HG03432 (cell line): ENCODE measurements around the gene SULF2.
"Not testable (repeated sequence)": the region's sequence is repeated elsewhere in the genome, so short reads cannot be mapped to it uniquely, and the experiment has no call there.

ENCODE experiments used
- ATAC-seq: cut with Tn5 transposase; IDR thresholded peaks from one replicate; pipeline ENCODE4 v1.9.1; 2021; ENCODE audit warnings: mild to moderate bottlenecking, moderate library complexity; ENCODE audit not compliant: unreplicated experiment

Gene SULF2

DNA sequence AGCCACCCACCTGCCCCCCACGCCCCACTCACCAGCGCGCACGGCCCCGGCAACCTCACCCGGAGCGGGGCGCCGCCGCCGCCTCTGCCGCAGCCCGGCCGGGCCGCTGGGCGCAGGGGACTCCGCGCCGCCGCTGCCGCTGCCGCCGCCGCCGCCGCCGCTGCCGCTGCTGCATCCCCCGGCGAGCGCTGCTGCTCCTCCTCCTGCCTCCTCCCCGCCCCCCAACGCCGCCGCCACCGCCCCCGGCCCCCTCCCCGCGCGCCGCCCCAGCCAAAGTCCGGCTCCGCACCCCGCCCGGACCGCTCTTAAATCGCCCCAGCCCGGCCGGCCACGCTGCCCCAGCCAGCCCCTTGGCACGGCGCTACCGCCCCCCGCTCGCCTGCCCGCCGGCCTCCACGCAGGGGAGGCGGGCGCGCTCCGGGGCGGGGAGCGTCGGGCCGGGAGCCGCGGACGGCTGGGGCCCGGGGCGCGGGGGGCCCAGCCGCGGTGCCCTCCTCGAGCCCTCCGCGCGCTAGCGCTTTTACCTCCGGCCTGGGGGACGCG lies at the start of gene SULF2:
TSS of gene SULF2 (minus strand) at position 171 of the 543 bp plus-strand sequence. CDS start 28,118 bp downstream, outside the sequence.
- no peak for ATAC-seq

DNA sequence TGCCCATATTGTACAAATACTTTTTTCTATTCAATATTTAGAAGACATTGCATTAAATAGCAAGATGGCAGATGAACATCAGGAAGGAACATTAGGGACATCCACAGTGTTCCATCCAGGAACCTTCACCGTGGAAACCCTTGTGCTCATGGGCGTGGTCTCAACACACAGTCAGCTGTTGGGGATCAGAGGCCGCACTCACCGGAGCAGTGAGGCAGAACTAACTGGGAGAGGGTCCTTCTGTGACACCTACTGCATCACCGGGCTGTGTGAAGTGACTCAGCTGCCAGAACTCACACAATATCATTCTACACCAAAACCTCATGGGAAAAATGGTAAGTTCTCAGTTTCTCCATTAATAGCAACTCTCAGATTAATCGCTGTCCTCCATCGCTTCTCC lies 46.4 kb upstream of the SULF2 start:
- not testable (repeated sequence) for ATAC-seq

DNA sequence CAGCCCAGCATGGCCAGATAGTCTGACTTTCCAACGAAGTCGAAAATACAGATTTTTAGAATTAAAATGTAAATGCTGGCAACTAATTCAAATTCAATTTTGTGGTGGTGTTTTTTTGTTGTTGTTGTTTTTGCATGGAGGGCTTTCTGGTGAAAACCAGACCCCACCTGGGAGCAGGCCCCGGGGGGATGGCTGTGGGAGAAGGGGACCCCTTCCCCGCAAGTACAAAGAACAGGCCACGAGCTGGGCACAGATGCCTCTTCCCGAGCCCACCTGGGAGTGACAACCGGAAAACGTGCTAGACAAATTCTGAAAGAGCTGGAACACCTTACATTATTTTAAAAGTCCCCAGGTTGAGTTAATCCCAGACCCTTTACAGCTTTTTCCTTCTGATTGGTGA lies 41.4 kb upstream of the SULF2 start:
- not testable (repeated sequence) for ATAC-seq

DNA sequence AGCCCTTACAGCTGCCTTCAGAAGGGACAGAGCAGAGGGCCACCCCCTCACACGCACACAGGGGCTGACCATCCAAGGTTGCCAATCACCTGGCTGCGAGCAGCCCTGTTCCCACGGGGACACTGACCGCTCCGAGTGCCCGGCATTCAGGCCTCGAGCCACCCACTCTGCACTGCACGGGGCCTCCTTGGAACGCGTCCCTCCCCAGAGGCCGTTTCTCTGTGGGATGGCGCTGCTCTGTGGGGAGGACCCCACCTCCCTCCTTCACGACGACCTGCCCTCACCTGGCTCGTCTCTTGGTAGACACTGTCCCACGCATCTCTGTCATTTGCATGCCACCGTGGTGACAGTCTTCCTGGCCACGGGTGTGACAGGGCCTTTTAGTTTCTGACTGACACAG lies 40.7 kb upstream of the SULF2 start:
- ATAC-seq = not testable (repeated sequence)

DNA sequence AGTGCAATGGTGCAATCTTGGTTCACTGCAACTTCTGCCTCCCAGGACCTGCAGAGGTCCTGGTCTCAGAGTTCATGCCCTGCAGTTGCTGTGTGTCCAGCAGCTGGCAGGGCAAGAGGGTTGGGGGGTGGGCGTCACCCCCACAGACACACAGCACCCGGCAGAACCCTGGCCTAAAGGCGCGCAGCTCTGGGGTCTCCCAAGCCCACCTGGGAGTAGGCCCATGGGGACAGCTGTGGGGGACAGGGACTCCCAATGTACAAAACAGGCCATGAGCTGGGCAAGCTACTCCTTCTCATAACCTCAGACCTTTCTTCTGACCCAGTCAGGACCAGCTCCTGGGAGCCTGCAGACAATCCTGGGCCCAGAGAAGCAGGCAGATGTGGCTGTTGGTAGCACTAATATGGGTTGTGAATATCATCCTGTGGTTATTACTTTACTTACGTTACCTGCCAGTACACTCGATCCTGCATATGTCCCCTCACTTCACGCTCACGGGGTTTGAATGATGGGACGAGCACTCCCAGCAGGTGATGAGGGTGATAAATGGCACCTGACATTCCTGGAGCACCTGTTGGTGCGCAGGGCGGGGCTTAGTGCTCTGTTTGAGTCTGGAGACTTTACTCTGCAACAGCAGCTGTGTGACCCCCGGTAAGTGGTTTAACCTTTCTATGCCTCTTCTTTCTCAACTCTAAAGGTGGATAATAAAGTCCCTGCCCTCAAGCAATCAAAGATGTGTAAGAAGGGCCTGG lies 39.9 kb upstream of the SULF2 start:
- no peak for ATAC-seq

DNA sequence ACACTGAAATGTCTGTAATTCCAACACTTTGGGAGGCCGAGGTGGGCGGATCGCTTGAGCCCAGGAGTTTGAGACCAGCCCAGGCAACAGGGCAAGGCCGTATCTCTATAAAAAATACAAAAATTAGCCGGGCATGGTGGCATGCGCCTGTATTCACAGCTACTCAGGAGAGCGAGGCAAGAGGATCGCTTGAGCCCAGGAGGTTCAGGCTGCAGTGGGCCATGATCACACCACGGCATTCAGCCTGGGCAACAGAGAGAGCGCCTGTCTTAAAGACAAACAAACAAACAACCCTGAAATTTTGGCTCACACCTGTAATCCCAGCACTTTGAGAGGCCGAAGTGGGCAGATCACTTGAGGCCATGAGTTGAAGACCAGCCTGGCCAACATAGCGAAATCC lies 38.7 kb upstream of the SULF2 start:
- not testable (repeated sequence) for ATAC-seq

DNA sequence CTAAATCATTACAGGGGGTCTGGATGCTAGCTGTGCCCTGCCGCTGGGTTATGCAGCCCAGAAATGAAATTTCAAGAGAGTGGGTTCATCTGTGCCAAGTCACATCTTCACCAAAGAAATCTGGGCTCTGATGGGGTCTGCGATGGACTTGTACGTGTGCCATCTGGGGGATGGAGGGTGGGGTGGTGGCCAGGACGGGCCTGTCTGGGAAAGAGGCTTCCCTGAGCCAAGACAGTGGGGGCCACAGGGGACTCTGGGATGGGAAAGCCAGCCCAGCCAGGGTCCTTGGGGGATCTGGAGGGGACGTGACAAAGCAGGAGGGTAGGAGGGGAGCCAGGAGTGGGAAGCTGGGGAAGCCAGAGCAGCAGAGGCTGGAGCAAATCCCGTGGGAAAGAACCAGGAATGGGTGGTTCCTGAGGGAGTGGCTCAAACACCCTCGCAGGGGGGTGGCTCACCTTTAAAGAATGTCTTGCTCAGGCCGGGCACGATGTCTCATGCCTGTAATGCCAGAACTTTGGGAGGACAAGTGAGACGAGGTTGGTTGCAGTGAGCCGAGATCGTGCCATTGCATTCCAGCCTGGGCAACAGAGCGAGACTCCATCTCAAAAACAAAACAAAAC lies 36.3 kb upstream of the SULF2 start:
- no peak for ATAC-seq

DNA sequence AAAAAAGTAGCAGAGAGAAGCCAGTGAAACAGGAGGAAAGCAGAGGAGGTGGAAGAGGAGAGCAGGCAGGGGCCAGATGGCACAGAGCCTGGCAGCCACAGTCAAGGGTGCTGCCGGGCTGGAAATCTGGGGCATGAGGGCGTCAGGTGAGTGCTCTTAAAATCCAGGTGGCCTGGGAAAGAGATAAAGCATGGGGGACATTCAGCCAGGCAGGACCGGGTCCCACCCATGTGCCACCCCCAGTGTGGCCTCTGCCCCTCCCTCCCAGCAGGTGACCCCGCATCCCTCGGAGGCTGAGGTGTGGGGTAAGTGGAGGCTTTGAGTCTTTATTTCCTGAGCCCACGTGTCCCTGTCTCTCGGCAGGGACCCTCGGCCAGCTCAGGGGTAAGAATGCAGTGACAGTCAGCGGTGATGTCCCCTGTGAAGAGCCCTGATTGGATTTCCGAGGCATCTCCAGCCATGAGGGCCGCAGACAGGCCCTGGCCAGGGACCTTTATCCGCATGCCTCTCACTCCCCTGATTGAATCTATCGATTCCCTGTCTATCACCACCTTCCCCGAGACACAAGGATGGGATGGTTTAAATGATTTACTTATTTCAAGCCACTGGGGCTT lies 33.8 kb upstream of the SULF2 start:
- ATAC-seq = no peak

DNA sequence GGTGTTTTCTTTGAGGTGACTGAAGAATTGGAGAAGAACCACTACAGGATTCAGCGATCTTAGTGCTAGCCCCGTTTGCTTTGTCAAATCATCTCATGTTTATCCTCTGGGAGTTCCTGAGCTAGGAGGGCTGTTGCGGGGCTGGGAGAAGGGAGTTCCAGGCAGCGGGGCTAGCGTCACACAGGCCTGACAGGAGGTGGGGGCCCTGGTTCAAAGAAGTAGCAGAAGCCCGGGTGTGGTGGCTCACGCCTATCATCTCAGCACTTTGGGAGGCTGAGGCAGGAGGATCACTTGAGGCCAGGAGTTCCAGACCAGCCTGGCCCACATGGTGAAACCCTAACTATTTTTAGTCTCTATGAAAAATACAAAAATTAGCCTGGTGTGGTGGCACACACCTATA lies 33.2 kb upstream of the SULF2 start:
- no peak for ATAC-seq

DNA sequence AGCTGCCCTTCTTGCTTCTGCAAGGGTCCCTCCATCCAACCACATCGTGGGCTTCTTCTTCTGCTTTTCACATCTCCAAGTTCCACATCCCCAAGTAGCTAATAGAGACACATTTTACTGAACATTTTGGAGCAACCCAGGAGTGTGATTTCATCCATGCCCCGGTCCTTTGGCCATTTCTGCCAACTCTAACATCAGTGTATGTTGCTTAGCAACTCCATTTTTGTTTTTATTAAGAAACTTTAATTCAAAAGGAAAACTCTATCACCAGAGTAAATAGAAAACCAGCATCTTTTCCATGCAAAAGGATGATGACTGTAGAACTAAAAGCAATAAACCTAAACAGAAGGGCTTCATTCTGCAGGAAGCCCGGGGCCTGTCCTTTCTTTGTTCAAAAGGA lies 32.7 kb upstream of the SULF2 start:
- ATAC-seq = no peak

DNA sequence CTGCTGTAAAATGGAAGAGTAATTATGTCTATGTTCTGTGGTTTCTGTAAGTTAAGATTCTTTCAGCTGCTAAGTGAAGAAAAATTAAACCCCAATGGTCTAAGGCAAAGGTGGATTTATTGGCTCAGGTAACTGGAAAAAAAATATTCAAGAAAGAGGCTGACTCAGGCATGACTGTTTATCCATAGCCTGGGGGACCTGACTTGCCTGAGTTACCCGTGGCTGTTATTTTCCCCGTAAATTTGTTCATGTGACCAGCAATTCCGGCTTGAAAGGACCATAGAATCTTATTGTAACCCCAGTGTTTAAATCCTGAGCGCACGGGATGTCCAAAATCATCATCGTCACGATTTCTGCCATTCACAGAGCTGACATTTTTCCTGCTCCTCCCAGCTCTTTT lies 32.3 kb upstream of the SULF2 start:
- ATAC-seq = no peak

DNA sequence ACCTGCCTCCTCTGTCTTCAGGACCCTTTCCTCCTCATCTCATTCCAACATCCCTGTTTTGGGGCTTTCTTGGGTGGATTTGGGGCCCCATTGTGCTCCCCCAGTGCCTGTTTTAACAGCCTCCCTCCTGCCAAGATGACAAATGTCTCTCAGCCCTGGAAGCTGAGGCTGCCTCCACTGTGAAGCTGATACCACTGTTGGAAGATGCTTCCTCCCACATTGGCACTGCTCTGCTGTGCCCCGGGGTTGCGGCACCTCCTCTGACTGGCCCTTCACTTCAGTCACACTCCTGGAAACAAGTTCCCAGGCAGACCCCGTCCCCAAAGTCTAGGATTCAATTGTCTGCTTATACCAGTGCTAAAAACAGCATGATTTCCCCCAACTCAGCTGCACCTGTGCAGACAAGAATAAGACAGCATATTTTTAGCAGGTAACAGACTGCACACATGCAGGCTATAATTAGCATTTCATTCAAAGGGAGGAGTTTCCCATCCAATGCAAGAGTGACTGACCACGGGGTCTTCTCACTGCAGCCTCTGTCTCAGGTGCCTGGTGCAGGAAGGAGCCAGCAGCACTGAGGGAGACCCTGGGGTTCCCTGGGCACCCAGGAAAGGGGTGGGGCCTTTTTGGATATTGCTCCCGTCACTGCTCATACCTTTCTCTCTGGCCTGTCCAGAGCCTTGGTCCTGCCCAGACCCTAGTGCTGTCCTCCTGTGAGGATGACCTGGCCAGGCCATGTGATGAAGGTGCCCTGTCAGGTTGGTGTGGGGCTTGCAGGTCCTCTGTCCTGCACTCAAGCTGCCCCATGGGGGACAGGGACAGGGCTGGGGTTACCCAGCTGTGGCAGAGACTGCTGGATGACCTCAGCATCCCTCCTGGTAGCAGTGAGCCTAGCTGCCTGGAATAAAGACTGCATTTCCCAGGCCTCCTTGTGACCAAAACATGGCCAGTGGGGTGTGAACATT lies 31.5 kb upstream of the SULF2 start:
- no peak for ATAC-seq

DNA sequence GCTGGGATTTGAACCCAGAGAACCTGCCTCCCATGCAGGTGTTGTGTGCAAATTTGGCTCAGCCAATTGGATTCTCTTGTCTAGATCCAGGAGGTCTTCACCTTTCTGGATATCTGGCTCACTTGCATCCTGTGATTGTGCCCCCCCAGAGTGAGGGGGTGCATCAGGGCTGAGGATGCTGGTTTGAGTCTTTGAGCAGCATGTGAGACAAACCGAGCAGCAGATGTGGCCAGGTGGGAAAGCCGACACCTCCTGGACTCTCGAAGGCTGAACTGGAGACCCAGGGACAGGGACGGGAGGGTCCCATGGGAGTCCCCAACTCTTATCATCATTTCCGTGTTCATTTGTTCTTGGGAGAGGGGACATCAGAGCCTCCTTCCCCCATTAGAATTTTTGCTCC lies 30.6 kb upstream of the SULF2 start:
- ATAC-seq = no peak

DNA sequence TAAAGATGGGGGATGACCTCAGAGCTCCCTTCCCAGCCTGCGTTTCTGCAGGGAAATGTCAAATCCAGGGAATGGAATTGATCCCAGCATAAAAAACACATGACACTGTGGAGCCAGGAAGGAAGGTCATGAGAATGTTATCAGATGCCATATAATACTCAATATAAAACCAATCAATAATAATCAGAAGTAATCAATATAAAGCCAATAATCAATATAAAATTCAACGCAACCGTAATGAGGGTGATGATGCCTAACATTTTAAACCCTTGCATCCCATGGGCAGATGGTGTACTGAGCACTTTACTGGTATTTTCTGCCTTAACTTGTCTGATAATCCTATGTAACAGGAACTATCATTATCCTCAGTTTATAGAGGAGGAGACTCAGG lies 30.1 kb upstream of the SULF2 start:
- no peak for ATAC-seq

DNA sequence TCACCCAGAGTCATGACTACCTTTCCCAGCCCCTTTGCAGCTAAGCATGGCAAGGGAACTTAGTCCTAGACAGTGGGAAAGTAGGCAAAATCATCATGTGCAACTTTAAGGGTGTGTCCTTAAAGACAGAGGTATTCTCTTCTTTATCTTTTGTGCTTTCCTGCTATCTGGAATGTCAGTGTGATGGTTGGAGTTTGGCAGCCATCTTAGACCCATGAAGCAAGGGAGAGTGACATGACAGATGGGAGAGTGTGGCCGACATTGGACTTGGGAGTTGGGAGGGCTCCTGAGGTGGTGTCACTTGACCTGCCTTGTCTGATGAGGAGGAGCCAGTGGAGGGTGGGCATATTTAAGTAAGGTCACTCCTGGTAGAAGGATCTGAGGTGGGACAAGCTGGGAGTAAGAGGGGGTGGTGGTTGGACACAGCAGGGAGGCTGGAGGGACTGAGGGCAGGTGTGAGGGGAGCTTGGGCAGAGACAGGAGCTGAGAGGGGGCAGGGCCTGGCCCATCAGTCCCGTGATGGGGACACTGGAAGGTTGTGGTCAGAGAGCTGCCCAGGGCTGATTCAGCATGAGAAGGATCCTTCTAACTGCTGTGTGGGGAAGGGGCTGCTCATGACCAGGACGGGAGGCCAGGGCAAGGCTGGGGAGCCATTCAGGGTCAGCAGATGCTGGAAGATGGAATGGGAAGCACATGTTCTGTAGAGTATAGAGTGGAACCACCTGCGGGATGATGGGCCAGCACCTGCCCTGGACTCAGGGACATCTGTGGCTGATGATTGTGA lies 29.5 kb upstream of the SULF2 start:
- ATAC-seq = no peak

DNA sequence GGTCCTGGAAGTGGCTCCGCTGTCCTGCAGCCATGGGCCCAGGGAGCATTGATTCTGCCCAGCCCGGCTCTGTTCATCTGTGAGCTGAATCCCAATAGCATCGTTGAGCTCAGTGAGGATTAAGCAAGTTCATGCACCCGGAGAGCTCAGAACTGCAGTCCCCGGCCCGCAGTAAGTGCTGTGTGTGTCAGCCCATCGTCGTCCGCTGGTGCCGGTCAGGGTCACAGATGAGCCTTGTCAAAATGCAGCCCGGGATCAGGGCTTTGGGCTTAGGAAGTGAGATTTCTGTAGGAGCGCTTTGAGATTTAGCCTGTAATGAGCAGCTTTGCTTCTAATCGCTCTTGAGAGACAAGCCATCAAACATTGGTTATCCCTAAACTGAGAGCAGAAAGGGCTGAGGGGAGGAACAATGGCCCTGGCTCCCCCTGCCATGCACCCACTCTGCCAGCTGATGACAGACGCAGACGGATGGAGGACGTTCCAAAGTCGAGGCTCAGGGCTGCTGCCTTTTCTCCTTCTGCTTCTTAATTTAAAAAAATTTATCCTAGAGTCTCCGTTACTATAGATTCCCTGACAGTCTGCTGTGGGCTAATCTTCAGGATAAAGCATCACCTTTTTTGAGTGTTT lies 25.6 kb upstream of the SULF2 start:
- no peak for ATAC-seq

DNA sequence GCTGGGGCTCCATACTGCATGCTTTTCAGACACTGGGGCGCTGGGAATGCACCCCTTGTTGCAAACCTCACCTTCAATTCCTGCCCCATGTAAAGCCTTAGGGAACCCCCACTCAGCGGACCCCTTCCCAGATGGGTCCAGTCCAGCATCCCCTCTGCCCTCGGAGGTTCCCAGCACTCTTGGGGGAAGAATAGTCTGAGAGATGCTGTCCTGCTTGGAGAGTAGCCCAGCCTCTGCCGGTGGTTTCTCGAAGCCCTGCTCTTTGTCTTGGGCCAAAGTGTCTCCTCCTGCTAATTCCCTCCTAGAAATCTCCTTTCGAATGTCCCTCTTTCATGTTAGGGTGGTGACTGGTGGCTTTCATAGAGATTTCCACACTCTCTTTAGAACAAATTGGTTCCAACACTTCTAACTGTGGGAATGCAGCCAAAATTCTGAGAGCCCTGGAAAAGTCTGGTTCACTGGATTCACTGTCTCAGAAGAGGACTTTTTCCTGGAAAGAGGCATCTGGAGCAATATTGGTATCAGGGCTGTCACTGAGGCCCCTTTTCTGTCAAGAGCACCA lies 24.9 kb upstream of the SULF2 start:
- no peak for ATAC-seq

DNA sequence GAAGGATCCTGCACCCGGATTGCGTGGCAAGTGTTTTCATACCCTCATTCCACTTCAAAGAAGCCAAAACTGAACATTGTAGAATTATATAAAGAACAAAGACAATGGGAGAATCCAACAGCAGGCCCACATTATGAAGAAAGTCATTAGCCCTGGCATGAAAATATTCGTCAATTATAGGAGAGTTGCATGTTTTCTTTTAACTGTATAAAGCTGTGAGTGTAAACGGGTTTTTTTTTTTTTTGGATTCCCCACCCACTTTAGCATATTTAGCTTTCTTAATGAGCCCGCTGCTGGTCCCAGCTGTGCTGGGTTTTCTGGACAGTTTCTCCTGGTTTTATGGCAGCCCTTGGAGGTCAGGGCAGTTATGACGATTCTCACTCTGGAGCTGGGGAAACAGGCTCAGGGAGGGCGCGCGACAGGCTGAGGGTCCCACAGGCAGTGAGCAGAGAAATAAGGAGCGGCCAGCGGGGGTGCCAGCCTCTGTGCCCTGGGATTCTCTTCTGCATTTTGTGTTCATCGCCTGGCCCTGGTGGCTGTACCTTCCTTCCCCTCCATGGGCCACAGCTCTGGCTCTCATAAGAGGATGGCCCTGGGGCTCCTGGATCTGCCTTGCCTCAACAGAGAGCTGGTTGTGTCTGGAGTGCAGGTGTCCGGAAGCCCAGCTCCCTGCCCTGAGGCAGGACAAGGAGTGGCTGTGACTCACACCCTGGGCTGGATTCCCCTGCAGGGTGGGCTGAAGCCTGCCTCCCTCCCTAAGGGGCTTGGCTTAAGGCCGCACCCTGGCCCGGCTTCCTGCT lies 24.1 kb upstream of the SULF2 start:
- ATAC-seq = no peak
